Astrocyte of the spinal cord (primary cell): ENCODE data around the gene TSHZ3.

Experiments used
- DNase-seq: peaks from one replicate; pipeline ENCODE4 v3.0.0; 2011; ENCODE audit warnings: low read depth, low spot score
- H3K4me3 ChIP-seq: 2 replicates; pipeline ENCODE4 v1.5.1; 2011; ENCODE audit warnings: low read depth, mild to moderate bottlenecking, low read length, moderate library complexity
- CTCF ChIP-seq: IDR thresholded peaks from 2 replicates; pipeline ENCODE4 v1.5.1; 2012; ENCODE audit warnings: low read depth, mild to moderate bottlenecking, low read length, inconsistent platforms
- in situ Hi-C: cut with HindIII; loops from 2 replicates; pipeline ENCODE4 v1.10.0; 2017; ENCODE audit warnings: low sequenced_read_pairs

TSHZ3 gene

DNA sequence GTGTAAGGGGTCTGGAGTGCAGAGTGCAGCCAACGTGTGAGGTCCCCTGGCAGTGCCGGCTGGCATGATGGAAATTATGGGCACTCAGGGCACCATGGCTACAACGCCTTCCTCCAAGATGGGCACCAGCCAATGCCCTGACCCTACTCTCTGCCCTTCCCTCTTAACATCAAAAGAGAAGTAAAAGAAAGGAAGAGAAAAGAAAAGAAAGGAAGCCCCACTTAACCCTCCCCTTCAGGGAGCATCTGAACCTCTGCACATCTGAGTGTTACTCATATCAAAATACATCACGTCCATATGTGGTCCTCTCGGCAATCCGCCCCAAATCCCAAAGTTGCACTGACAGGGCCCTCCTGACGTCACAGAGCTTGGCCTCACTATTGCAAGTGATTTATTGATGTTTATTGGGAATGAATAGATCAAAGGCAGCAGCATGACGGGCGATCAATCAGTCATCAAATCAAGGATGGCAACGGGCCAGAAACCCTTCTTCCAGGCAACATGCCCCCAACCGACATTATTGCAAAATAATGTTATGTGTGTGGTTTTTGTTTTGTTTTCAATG, 1.3 kb downstream of the TSHZ3 start:
- DNase-seq = peak; percentile 58
- in situ Hi-C loops = no loop called here
- H3K4me3 ChIP-seq = peak overlapping the region; percentile 71
- TF ChIP-seq CTCF = no peak

GRCh38 chr19:31347354-31347753, 1.9 kb downstream of the TSHZ3 start:
- in situ Hi-C loops = no loop called here
- no peak for DNase-seq
- TF ChIP-seq CTCF = no peak
- H3K4me3 ChIP-seq = peak overlapping the region; percentile 71

- peak overlapping the region; percentile 5 for H3K4me3 ChIP-seq
- in situ Hi-C loops = no loop called here
- no peak for TF ChIP-seq CTCF
- DNase-seq = no peak
These were observed 2.8 kb downstream of the TSHZ3 start for GRCh38 chr19:31346184-31347059.

DNA sequence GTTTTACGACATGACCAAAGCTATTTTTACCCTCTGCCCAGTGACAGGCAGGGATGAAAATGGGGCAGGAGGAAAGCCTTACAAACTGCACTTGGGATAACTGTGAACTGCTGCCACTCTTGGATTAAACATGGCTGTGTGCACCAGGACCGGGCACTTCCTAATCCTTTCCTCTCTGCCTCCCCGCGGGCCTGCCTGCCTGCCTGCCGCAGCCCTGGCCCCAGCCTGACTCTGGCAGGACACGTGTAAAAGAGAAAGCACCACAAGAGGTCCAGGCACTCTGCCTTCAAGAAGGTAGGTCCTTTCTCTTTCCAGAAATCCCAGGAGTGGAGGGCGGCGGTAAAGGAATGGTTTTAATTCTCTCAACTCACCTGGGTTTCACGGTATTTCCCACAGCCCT, 4.8 kb downstream of the TSHZ3 start:
- in situ Hi-C loops = no loop called here
- H3K4me3 ChIP-seq = no peak overlapping the region
- DNase-seq = no peak
- TF ChIP-seq CTCF = no peak

GRCh38 chr19:31342926-31343325, 6.3 kb downstream of the TSHZ3 start:
- TF ChIP-seq CTCF = no peak
- DNase-seq = no peak
- in situ Hi-C loops = no loop called here
- H3K4me3 ChIP-seq = no peak overlapping the region

GRCh38 chr19:31340042-31341025, 8.9 kb downstream of the TSHZ3 start:
- in situ Hi-C loops = no loop called here
- no peak for TF ChIP-seq CTCF
- DNase-seq = peak; percentile 78
- H3K4me3 ChIP-seq = no peak overlapping the region
